Parathyroid adenoma (tissue), 2 donors: Measurements from ENCODE around the gene KLHL36.

Experiments used
- H2AFZ ChIP-seq: fragments of 300-600 bp; sonication (generic); one replicate; pipeline ENCODE4 v1.7.0; 2017; ENCODE audit warnings: antibody characterized with exemption, mild to moderate bottlenecking
- H3K27ac ChIP-seq: fragments of 300-600 bp; sonication (generic); one replicate; pipeline ENCODE4 v1.7.0; 2017
- H3K27me3 ChIP-seq: fragments of 300-600 bp; sonication (generic); one replicate; pipeline ENCODE4 v1.7.0; 2017; ENCODE audit warnings: low read length; ENCODE audit not compliant: control insufficient read depth, insufficient read depth
- H3K36me3 ChIP-seq: fragments of 300-600 bp; sonication (generic); one replicate; pipeline ENCODE4 v1.7.0; 2017; ENCODE audit warnings: low read length; ENCODE audit not compliant: control insufficient read depth, insufficient read depth
- H3K4me1 ChIP-seq: fragments of 300-600 bp; sonication (generic); one replicate; pipeline ENCODE4 v1.7.0; 2017; ENCODE audit warnings: control low read depth
- H3K4me2 ChIP-seq: fragments of 300-600 bp; sonication (generic); one replicate; pipeline ENCODE4 v1.7.0; 2017; ENCODE audit warnings: low read length
- H3K4me3 ChIP-seq: fragments of 300-600 bp; sonication (generic); one replicate; pipeline ENCODE4 v1.7.0; 2017; ENCODE audit warnings: low read depth, low read length
- H3K79me2 ChIP-seq: fragments of 300-600 bp; sonication (generic); one replicate; pipeline ENCODE4 v1.7.0; 2017; ENCODE audit warnings: control low read depth
- H3K9ac ChIP-seq: fragments of 300-600 bp; sonication (generic); one replicate; pipeline ENCODE4 v1.7.0; 2017; ENCODE audit warnings: mild to moderate bottlenecking
- H3K9me3 ChIP-seq: fragments of 300-600 bp; sonication (generic); one replicate; pipeline ENCODE4 v1.7.0; 2017; ENCODE audit warnings: low read length; ENCODE audit not compliant: control insufficient read depth
- CTCF ChIP-seq: fragments of 300-600 bp; sonication (generic); IDR thresholded peaks from one replicate; pipeline ENCODE4 v1.7.0; 2017; ENCODE audit warnings: antibody characterized with exemption, mild to moderate bottlenecking
- donor health status: primary hyperparathyroidism.

KLHL36 gene

GRCh38 chr16:84614968-84615813 lies 33.1 kb upstream of the KLHL36 start:
- peaks cover 8% of the 10 kb centered on the region for H3K4me1 ChIP-seq
- no peak overlapping the region for H3K4me2 ChIP-seq
- no peak overlapping the region for H3K4me3 ChIP-seq
- no peak overlapping the region for H3K9ac ChIP-seq
- H3K79me2 ChIP-seq, result no peaks in the 10 kb centered on the region
- H2AFZ ChIP-seq, result no peak overlapping the region
- H3K9me3 ChIP-seq, result no peaks in the 10 kb centered on the region
- H3K27ac ChIP-seq, result no peak overlapping the region
- H3K27me3 ChIP-seq, result no peaks in the 10 kb centered on the region
- H3K36me3 ChIP-seq, result no peaks in the 10 kb centered on the region
- no peak for TF ChIP-seq CTCF

GRCh38 chr16:84616515-84616914 lies 31.8 kb upstream of the KLHL36 start:
- H3K4me1 ChIP-seq, result peaks cover 4% of the 10 kb centered on the region
- H3K4me3 ChIP-seq, result peak overlapping the region; percentile 77
- H3K27me3 ChIP-seq, result no peaks in the 10 kb centered on the region
- H3K4me2 ChIP-seq, result peak overlapping the region; percentile 96
- H2AFZ ChIP-seq, result no peak overlapping the region
- H3K79me2 ChIP-seq, result no peaks in the 10 kb centered on the region
- no peaks in the 10 kb centered on the region for H3K36me3 ChIP-seq
- no peaks in the 10 kb centered on the region for H3K9me3 ChIP-seq
- TF ChIP-seq CTCF, result no peak
- H3K27ac ChIP-seq, result no peak overlapping the region
- no peak overlapping the region for H3K9ac ChIP-seq

- Histone ChIP-seq H3K9me3 (no peaks in the 10 kb centered on the region), H3K36me3 (no peaks in the 10 kb centered on the region), H3K27ac (peak overlapping the region; percentile 16), H3K27me3 (no peaks in the 10 kb centered on the region), H3K79me2 (no peaks in the 10 kb centered on the region), H2AFZ (peak overlapping the region; percentile 75), H3K4me3 (peak overlapping the region; percentile 77), H3K4me1 (no peaks in the 10 kb centered on the region), H3K4me2 (peak overlapping the region; percentile 96), H3K9ac (no peak overlapping the region)
- no peak for TF ChIP-seq CTCF
These were observed 31.1 kb upstream of the KLHL36 start for GRCh38 chr16:84617041-84617790.

- Histone ChIP-seq H3K27ac (peak within 1 kb of the TSS; percentile 16), H3K9ac (no peak within 1 kb of the TSS), H3K4me3 (peak within 1 kb of the TSS; percentile 77), H3K79me2 (no peaks in the 10 kb centered on the region), H2AFZ (peak within 1 kb of the TSS; percentile 75), H3K4me1 (no peaks in the 10 kb centered on the region), H3K27me3 (no peaks in the 10 kb centered on the region), H3K4me2 (peak within 1 kb of the TSS; percentile 96), H3K9me3 (no peaks in the 10 kb centered on the region), H3K36me3 (no peaks in the 10 kb centered on the region)
- TF ChIP-seq CTCF, result no peak
These were observed 30.3 kb upstream of the KLHL36 start, which contains the start of gene COTL1 for GRCh38 chr16:84617791-84618580. TSS of gene COTL1 (minus strand) at chr16:84618078. CDS start at chr16:84617914, 164 bp downstream.
